Astrocyte (in vitro differentiated cells and primary cell): ENCODE measurements around the gene DDIT4.

Experiments used
- CTCF ChIP-seq: IDR thresholded peaks from 2 replicates; pipeline ENCODE4 v1.5.1; 2011; ENCODE audit warnings: low read depth, mild to moderate bottlenecking, inconsistent platforms, low read length, moderate library complexity; ENCODE audit not compliant: insufficient read depth
- EZH2 ChIP-seq: IDR thresholded peaks from 2 replicates; pipeline ENCODE4 v1.6.1; 2012; ENCODE audit warnings: mild to moderate bottlenecking, low read length, inconsistent platforms; ENCODE audit not compliant: insufficient read depth

DNA sequence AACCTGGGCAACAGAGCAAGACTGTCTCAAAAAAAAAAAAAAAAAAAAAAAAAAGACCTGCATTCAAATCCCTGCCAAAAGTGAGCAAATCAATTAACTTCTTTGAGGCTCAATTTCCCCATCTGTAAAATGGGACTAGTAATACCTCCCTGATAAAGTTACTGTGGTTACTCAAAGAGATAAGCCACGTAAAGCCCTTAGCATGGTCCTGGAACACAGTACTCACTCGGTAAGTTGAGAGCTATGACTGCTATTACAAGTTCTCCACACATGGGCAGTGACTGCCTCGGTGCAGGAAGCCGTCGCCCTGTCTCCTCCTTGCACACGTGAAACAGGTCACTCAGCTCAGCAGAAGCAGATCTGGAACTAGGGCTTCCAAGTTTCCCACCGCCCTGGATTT is 37.9 kb downstream of the DDIT4 start:
- TF ChIP-seq CTCF (no peak), EZH2 (no peak)
